Adrenal gland (tissue), 12 donors: ENCODE measurements around the gene PBX1. TPM values are rescaled to one million over a fixed set of nuclear protein-coding genes. Genes with fewer than 3 reads are reported as not detected.

Source experiments
- DNase-seq, 7 donors: peaks; one replicate each; pipeline ENCODE4 v3.0.0-alpha.2; 2019 to 2020
- H3K27ac ChIP-seq, 5 donors: fragments of 200-600 bp; sonication (generic) in 4 of 5; 1 replicate in 3 of 5; 2 replicates in 2 of 5; pipeline versions ENCODE4 v1.5.1 to v1.8.0; 2016 to 2020; ENCODE audit warnings: mild to moderate bottlenecking in 1 of 5
- H3K27me3 ChIP-seq: fragments of 200-600 bp; 2 replicates; pipeline ENCODE4 v1.8.0; 2021
- H3K36me3 ChIP-seq, 2 donors: fragments of 200-600 bp; replicated peaks in 1 of 2; 1 replicate in 1 of 2; 2 replicates in 1 of 2; pipeline versions ENCODE4 v1.5.1 to v1.8.0; 2018 to 2022
- H3K4me1 ChIP-seq, 2 donors: fragments of 200-600 bp; replicated peaks in 1 of 2; 1 replicate in 1 of 2; 2 replicates in 1 of 2; pipeline versions ENCODE4 v1.5.1 to v1.8.0; 2018 to 2021
- H3K4me3 ChIP-seq, 4 donors: fragments of 200-600 bp; sonication (generic) in 3 of 4; one replicate each; pipeline ENCODE4 v1.5.1; 2016 to 2018
- H3K9me3 ChIP-seq, 3 donors: fragments of 200-600 bp; sonication (generic) in 1 of 3; replicated peaks in 1 of 3; 1 replicate in 2 of 3; 2 replicates in 1 of 3; pipeline versions ENCODE4 v1.5.1 to v1.8.0; 2016 to 2021
- CTCF ChIP-seq, 6 experiments: fragments of 450-650 bp in 4 of 6; fragments of 200-600 bp in 2 of 6; sonication (generic) in 1 of 6; IDR thresholded peaks; 1 replicate in 5 of 6; 2 replicates in 1 of 6; pipeline versions ENCODE4 v1.5.1 to v1.8.0; 2016 to 2021; ENCODE audit warnings: antibody characterized with exemption in 6 of 6, mild to moderate bottlenecking in 2 of 6, moderate library complexity in 1 of 6
- POLR2A ChIP-seq, 2 donors: fragments of 450-650 bp; IDR thresholded peaks; one replicate each; pipeline ENCODE4 v1.6.1; 2017; ENCODE audit warnings: antibody characterized with exemption in 2 of 2, mild to moderate bottlenecking in 2 of 2, moderate library complexity in 1 of 2
- WGBS, 4 donors: extraction: QIAGEN DNeasy Blood & Tissue Kit in 2 of 4; methylation state at CpG; one replicate each; pipeline versions ENCODE4 v1.1.5 to v1.1.7; 2013 to 2017; 5-methylcytosine and 5-hydroxymethylcytosine counted together
- intact Hi-C, 2 donors: fragments of 100-400 bp; cut with DNase I; formaldehyde crosslinking; loops; one replicate each; pipeline versions ENCODE4 v1.14.1 to v1.15.0; 2022 to 2023
- polyA plus RNA-seq, 3 donors: library from polyadenylated mRNA; stranded (reverse); fragments of 200-250 nt in 2 of 3; fragments of 350-450 nt in 1 of 3; fragmentation: Illumina TruSeq in 1 of 3; extraction: RNeasy Lipid Tissue Mini Kit (QIAGEN cat#74804) in 1 of 3; gene quantifications; one replicate each; pipeline ENCODE4 v1.2.3, GENCODE V29; 2013 to 2014
- total RNA-seq, 9 donors: library from RNA; depleted of rRNA in 4 of 9; stranded (reverse); fragments of >200 nt in 4 of 9; fragments of 120-200 nt in 1 of 9; fragmentation: NEBNext Ultra II Directional in 1 of 9; extraction: Animal tissue kit (Norgen Biotek cat#: 25700) in 1 of 9; gene quantifications; one replicate each; pipeline versions ENCODE4 v1.1.0 to v1.2.4, GENCODE V29; 2013 to 2023
- donor health status: healthy with polysubstance abuse.
- donor health status: Bipolar disorder and iron deficiency.
- donor health status: DM: yes; HTN: yes; CAD: no.
- donor health status: DM: no; HTN: no; CAD: no.
- donor health status: DM: no; HTN: no; CAD: no.
- donor health status: DM: yes; HTN: yes; CAD: no.

The PBX1 gene
- total and polyA plus RNA-seq, 12 donors = 13.0 to 294 (median 99.3) TPM

GRCh38 chr1:164834641-164835040 lies 275.7 kb downstream of the PBX1 start:
- intact Hi-C loops = no loop called here
- no peak for TF ChIP-seq POLR2A (IDR thresholded peaks at IDR 0.05)
- TF ChIP-seq CTCF (IDR thresholded peaks at IDR 0.05) = no peak
- Histone ChIP-seq H3K9me3 (no peaks in the 10 kb centered on the region), H3K4me3 (no peak overlapping the region), H3K27ac (no peak overlapping the region), H3K27me3 (no peaks in the 10 kb centered on the region), H3K36me3 (no peaks in the 10 kb centered on the region), H3K4me1 (peaks cover 0 to 8% of the 10 kb centered on the region in 2 donors)
- WGBS, 4 donors = 0 to 1% (median 0%) methylated on average over 1 of the region's 1 CpG
- no peak for DNase-seq

GRCh38 chr1:164836614-164837018 lies 277.6 kb downstream of the PBX1 start:
- Histone ChIP-seq H3K4me3 (no peak overlapping the region), H3K4me1 (peaks cover 0 to 8% of the 10 kb centered on the region in 2 donors), H3K27ac (no peak overlapping the region), H3K27me3 (no peaks in the 10 kb centered on the region), H3K36me3 (no peaks in the 10 kb centered on the region), H3K9me3 (no peaks in the 10 kb centered on the region)
- TF ChIP-seq CTCF (IDR thresholded peaks at IDR 0.05) (no peak), POLR2A (IDR thresholded peaks at IDR 0.05) (no peak)
- 81 to 90% (median 85%) methylated on average over 7 of the region's 7 CpGs for WGBS, 4 donors
- no peak for DNase-seq
- intact Hi-C loops = no loop called here

- DNase-seq = no peak
- H3K4me3 ChIP-seq = no peak overlapping the region
- no peak overlapping the region for H3K27ac ChIP-seq
- 92 to 100% (median 96%) methylated on average over 3 of the region's 3 CpGs for WGBS, 4 donors
- H3K9me3 ChIP-seq = no peaks in the 10 kb centered on the region
- intact Hi-C loops = no loop called here
- no peak for TF ChIP-seq CTCF (IDR thresholded peaks at IDR 0.05)
- TF ChIP-seq POLR2A (IDR thresholded peaks at IDR 0.05) = no peak
- H3K4me1 ChIP-seq = peaks cover 0 to 17% of the 10 kb centered on the region in 2 donors
- H3K36me3 ChIP-seq = no peaks in the 10 kb centered on the region
- H3K27me3 ChIP-seq = no peaks in the 10 kb centered on the region
Measured at GRCh38 chr1:164838786-164839185, 279.8 kb downstream of the PBX1 start.

GRCh38 chr1:164840936-164841335 lies 282.0 kb downstream of the PBX1 start:
- H3K4me3 ChIP-seq = no peak overlapping the region
- no peaks in the 10 kb centered on the region for H3K9me3 ChIP-seq
- DNase-seq = no peak
- H3K27ac ChIP-seq = no peak overlapping the region
- TF ChIP-seq CTCF (IDR thresholded peaks at IDR 0.05) = no peak
- no peak for TF ChIP-seq POLR2A (IDR thresholded peaks at IDR 0.05)
- WGBS, 4 donors = 84 to 96% (median 91%) methylated on average over 9 of the region's 9 CpGs
- intact Hi-C loops = no loop called here
- H3K4me1 ChIP-seq = peaks cover 0 to 20% of the 10 kb centered on the region in 2 donors
- no peaks in the 10 kb centered on the region for H3K36me3 ChIP-seq
- no peaks in the 10 kb centered on the region for H3K27me3 ChIP-seq
